ENCODE data around the gene P2RX7. TPM values are rescaled to one million over a fixed set of nuclear protein-coding genes. Genes with fewer than 3 reads are reported as not detected.

The P2RX7 gene
- total and polyA plus RNA-seq, 9 of the 15 experiments (the other 6 are each of a cell fraction or from before 2014, with no cell fraction given), result 0.04 to 0.65 (median 0.30) TPM

DNA sequence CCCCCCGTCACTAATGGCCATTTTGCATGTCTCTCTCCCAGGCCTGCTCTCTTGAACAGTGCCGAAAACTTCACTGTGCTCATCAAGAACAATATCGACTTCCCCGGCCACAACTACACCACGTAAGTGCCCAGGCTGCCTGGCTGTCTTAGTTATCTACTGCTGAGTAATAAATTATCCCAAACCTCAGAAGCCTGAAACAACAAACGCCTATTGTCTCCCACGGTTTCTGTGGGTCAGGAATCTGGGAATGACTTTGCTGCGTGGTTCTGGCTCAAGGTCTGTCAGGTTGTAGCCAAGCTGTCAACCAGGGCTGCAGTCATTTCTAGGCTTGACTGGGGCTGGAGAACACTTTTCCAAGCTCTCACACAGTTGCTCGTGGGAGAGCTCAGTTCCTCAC, 32.6 kb downstream of the P2RX7 start:
- H3K4me1 ChIP-seq (replicated peaks in 1 of 2; ENCODE audit: control insufficient read depth in 2 of 2, insufficient read depth in 2 of 2, low read length in 2 of 2), result peaks cover 2 to 4% of the 10 kb centered on the region in 2 experiments; a peak in 2 of 5 replicates
- H3K79me2 ChIP-seq (ENCODE audit: control insufficient read depth, insufficient read depth, low read length), result no peaks in the 10 kb centered on the region
- no peak for TF ChIP-seq HNRNPH1 (optimal IDR thresholded peaks at IDR 0.05; ENCODE audit: low read depth, low read length)
- 0 out of 4 replicates have a peak, but pooled peaks of 1 of the 2 experiments have one; percentile 12 for TF ChIP-seq RAD21 (CRISPR knock-in tag; conservative IDR thresholded peaks at IDR 0.05 in 1 of 2, IDR thresholded peaks at IDR 0.05 in 1 of 2)
- TF ChIP-seq, protein P1, sequence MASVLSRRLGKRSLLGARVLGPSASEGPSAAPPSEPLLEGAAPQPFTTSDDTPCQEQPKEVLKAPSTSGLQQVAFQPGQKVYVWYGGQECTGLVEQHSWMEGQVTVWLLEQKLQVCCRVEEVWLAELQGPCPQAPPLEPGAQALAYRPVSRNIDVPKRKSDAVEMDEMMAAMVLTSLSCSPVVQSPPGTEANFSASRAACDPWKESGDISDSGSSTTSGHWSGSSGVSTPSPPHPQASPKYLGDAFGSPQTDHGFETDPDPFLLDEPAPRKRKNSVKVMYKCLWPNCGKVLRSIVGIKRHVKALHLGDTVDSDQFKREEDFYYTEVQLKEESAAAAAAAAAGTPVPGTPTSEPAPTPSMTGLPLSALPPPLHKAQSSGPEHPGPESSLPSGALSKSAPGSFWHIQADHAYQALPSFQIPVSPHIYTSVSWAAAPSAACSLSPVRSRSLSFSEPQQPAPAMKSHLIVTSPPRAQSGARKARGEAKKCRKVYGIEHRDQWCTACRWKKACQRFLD (CRISPR knock-in tag; IDR thresholded peaks at IDR 0.05), result 0 out of 2 replicates have a peak, but pooled peaks have one; percentile 25
- peak; percentile 71 for TF ChIP-seq MEIS2 (IDR thresholded peaks at IDR 0.05; ENCODE audit: partially characterized antibody)
- TF ChIP-seq, protein P2, sequence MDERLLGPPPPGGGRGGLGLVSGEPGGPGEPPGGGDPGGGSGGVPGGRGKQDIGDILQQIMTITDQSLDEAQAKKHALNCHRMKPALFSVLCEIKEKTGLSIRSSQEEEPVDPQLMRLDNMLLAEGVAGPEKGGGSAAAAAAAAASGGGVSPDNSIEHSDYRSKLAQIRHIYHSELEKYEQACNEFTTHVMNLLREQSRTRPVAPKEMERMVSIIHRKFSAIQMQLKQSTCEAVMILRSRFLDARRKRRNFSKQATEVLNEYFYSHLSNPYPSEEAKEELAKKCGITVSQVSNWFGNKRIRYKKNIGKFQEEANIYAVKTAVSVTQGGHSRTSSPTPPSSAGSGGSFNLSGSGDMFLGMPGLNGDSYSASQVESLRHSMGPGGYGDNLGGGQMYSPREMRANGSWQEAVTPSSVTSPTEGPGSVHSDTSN (CRISPR knock-in tag; IDR thresholded peaks at IDR 0.05; ENCODE audit: low read depth), result no peak
- TF ChIP-seq, protein P2 (tag; conservative IDR thresholded peaks at IDR 0.05; ENCODE audit: low read depth), result peak; percentile 46; the same call in 1 of the 2 replicates
- peak; percentile 61; the same call in 1 of the 2 replicates for TF ChIP-seq SOX6 (IDR thresholded peaks at IDR 0.05)
- no peaks in the 10 kb centered on the region for H3K9me1 ChIP-seq (ENCODE audit: control insufficient read depth, insufficient read depth, low read length)
- H3K9ac ChIP-seq (ENCODE audit: insufficient read depth in 1 of 2, low read depth in 2 of 2, low read length in 2 of 2), result no peak overlapping the region; a peak in 1 of 4 replicates
- intact Hi-C loops (cut with micrococcal nuclease) (no loop called here), in situ Hi-C loops (cut with MboI) (no loop called here)
- no peaks in the 10 kb centered on the region for H3K9me3 ChIP-seq (replicated peaks; ENCODE audit: control insufficient read depth, insufficient read depth, low read depth, low read length)
- ChIA-PET CTCF (ENCODE audit: low intra/inter-chr PET ratio) (no interaction called here), POLR2A (interaction anchor here (1.5 kb wide), 1 partner anchor 11 kb away, joined by 3 read pairs; no protein-coding TSS in a partner anchor)
- H3K4me2 ChIP-seq (ENCODE audit: insufficient read depth, low read length), result no peak overlapping the region
- no TSS peak for BruUV-seq (replicated peaks)
- 26% methylated on average over 9 of the region's 9 CpGs for WGBS (ENCODE audit: insufficient coverage, low coverage, missing lambda C conversion rate)
- H3K27ac ChIP-seq (ENCODE audit: extremely low read depth, low read depth, low read length), result no peak overlapping the region
- DNase-seq (ENCODE audit: extremely low read depth in 1 of 4, low spot score in 3 of 4), result no peak
- H2AFZ ChIP-seq (ENCODE audit: low read depth, low read length), result peak overlapping the region; percentile 26
- no peaks in the 10 kb centered on the region for H4K20me1 ChIP-seq (replicated peaks; ENCODE audit: control insufficient read depth, insufficient read depth, low read length)
- peak; percentile 58 for ATAC-seq
- no peaks in the 10 kb centered on the region for H3K36me3 ChIP-seq (ENCODE audit: control insufficient read depth, insufficient read depth, low read length)
- no peak for FAIRE-seq
- no peak overlapping the region for H3K4me3 ChIP-seq
- H3K27me3 ChIP-seq (ENCODE audit: control insufficient read depth in 2 of 2, insufficient read depth in 2 of 2, low read length in 2 of 2), result no peaks in the 10 kb centered on the region
